Endothelial cell of umbilical vein (primary cell): ENCODE results near the gene LCNL1. TPM values are rescaled to one million over a fixed set of nuclear protein-coding genes. Genes with fewer than 3 reads are reported as not detected.

ENCODE experiments used
- BruUV-seq: library from RNA; stranded (reverse); fragments of 400-500 nt; replicated peaks from 2 replicates; lab custom pipeline; 2021; lab: Mats Ljungman, UMichigan
- CTCF ChIA-PET: fragments of 300-600, 350-600 bp; sonication (Branson Sonifier 250); formaldehyde crosslinking; loops from one replicate; lab custom pipeline; 2021; ENCODE audit warnings: antibody characterized with exemption, inconsistent platforms; lab: Charles Lee
- POLR2A ChIA-PET: fragments of 300-600, 350-600 bp; sonication (Branson Sonifier 250); formaldehyde crosslinking; loops from one replicate; lab custom pipeline; 2021; ENCODE audit warnings: antibody characterized with exemption, inconsistent platforms; lab: Charles Lee
- DNase-seq: peaks from one replicate; pipeline ENCODE4 v3.0.0-alpha.2; 2011; ENCODE audit warnings: low read depth, low spot score
- FAIRE-seq: peaks from 2 replicates; lab custom pipeline; 2011; peaks lifted over from hg19 to GRCh38; lab: Jason Lieb, UNC
- H2AFZ ChIP-seq: 2 replicates; pipeline ENCODE4 v1.6.0; 2012; ENCODE audit warnings: low read depth, low read length, control low read depth, inconsistent platforms
- H3K27ac ChIP-seq: 2 replicates; pipeline ENCODE4 v1.5.1; 2011; ENCODE audit warnings: low read depth, mild to moderate bottlenecking, control low read depth, low read length, moderate library complexity; ENCODE audit not compliant: insufficient read depth
- H3K27me3 ChIP-seq, 2 experiments: 2 replicates each; pipeline versions ENCODE4 v1.6.0 to v1.6.1; 2011; ENCODE audit warnings: low read length in 2 of 2, mixed read lengths in 1 of 2; ENCODE audit not compliant: control insufficient read depth in 2 of 2, insufficient read depth in 2 of 2
- H3K36me3 ChIP-seq, 2 experiments: 2 replicates in 1 of 2; 3 replicates in 1 of 2; pipeline ENCODE4 v1.5.1; 2011; ENCODE audit warnings: low read length in 2 of 2, mild to moderate bottlenecking in 1 of 2, moderate library complexity in 1 of 2; ENCODE audit not compliant: control insufficient read depth in 2 of 2, insufficient read depth in 2 of 2; ENCODE audit errors: extremely low read depth in 1 of 2
- H3K4me1 ChIP-seq: 3 replicates; pipeline ENCODE4 v1.5.1; 2011; ENCODE audit warnings: mild to moderate bottlenecking, low read length; ENCODE audit not compliant: control insufficient read depth, insufficient read depth; ENCODE audit errors: extremely low read depth
- H3K4me2 ChIP-seq: 2 replicates; pipeline ENCODE4 v1.6.1; 2011; ENCODE audit warnings: low read length, control low read depth, mixed read lengths; ENCODE audit not compliant: insufficient read depth
- H3K4me3 ChIP-seq, 3 experiments: fragments of 200-600 bp in 1 of 3; sonication (generic), shearing (Covaris generic) in 1 of 3; replicated peaks in 1 of 3; 2 replicates each; pipeline ENCODE4 v1.5.1; 2011 to 2016; ENCODE audit warnings: control low read depth in 3 of 3, low read length in 3 of 3, mild to moderate bottlenecking in 2 of 3, inconsistent platforms in 1 of 3, low read depth in 1 of 3, moderate library complexity in 1 of 3; ENCODE audit not compliant: insufficient read depth in 1 of 3
- H3K79me2 ChIP-seq: 2 replicates; pipeline ENCODE4 v1.6.0; 2012; ENCODE audit warnings: low read length, inconsistent platforms; ENCODE audit not compliant: control insufficient read depth, insufficient read depth
- H3K9ac ChIP-seq: replicated peaks from 2 replicates; pipeline ENCODE3; 2011; ENCODE audit warnings: low read length, control low read depth; ENCODE audit not compliant: insufficient read depth; ENCODE audit errors: extremely low read depth
- H3K9me1 ChIP-seq: replicated peaks from 3 replicates; pipeline ENCODE4 v1.6.0; 2011; ENCODE audit warnings: mild to moderate bottlenecking, low read length; ENCODE audit not compliant: control insufficient read depth, insufficient read depth; ENCODE audit errors: extremely low read depth
- H3K9me3 ChIP-seq: replicated peaks from 2 replicates; pipeline ENCODE4 v1.5.1; 2012; ENCODE audit warnings: low read length, inconsistent platforms; ENCODE audit not compliant: control insufficient read depth, insufficient read depth
- H4K20me1 ChIP-seq: replicated peaks from 2 replicates; pipeline ENCODE3; 2011; ENCODE audit warnings: mild to moderate bottlenecking, low read length; ENCODE audit not compliant: control insufficient read depth, insufficient read depth; ENCODE audit errors: extremely low read depth
- EZH2 ChIP-seq: IDR thresholded peaks from 2 replicates; pipeline ENCODE4 v1.6.1; 2012; ENCODE audit warnings: borderline replicate concordance, low read depth, mild to moderate bottlenecking, moderate library complexity, low read length, inconsistent platforms; ENCODE audit not compliant: severe bottlenecking
- FOS ChIP-seq: IDR thresholded peaks from 2 replicates; pipeline ENCODE4 v1.6.1; 2011; ENCODE audit warnings: mild to moderate bottlenecking, low read length, moderate library complexity, borderline replicate concordance; ENCODE audit not compliant: insufficient read depth
- MAX ChIP-seq: IDR thresholded peaks from 2 replicates; pipeline ENCODE4 v1.6.1; 2011; ENCODE audit not compliant: insufficient read depth, insufficient read length
- MYC ChIP-seq: IDR thresholded peaks from one replicate; pipeline ENCODE4 v1.6.1; 2011; ENCODE audit warnings: mild to moderate bottlenecking, low read depth, low read length
- POLR2A ChIP-seq: IDR thresholded peaks from 2 replicates; pipeline ENCODE4 v1.6.1; 2012; ENCODE audit warnings: low read depth, mild to moderate bottlenecking, control low read depth, low read length
- POLR2AphosphoS5 ChIP-seq: IDR thresholded peaks from 2 replicates; pipeline ENCODE4 v1.6.1; 2012; ENCODE audit warnings: low read depth, mild to moderate bottlenecking, control low read depth, low read length, moderate library complexity; ENCODE audit not compliant: insufficient read depth
- dilution Hi-C: fragments of 300-500 bp; cut with MboI; formaldehyde crosslinking; loops from one replicate; pipeline ENCODE4 v1.15.0; 2019; ENCODE audit warnings: low sequenced_read_pairs; ENCODE audit not compliant: extremely low pct_ligation_motif_present
- intact Hi-C: fragments of 100-400 bp; cut with micrococcal nuclease; formaldehyde crosslinking; loops from one replicate; pipeline ENCODE4 v1.10.0; 2022
- polyA plus RNA-seq, 4 experiments: library from polyadenylated mRNA; depleted of rRNA in 3 of 4; stranded (reverse) in 3 of 4; unstranded in 1 of 4; fragments of >200 nt; gene quantifications; 2 replicates each; pipeline versions ENCODE4 v1.2.1 to v1.2.3, GENCODE V29; 2011 to 2012; ENCODE audit warnings: missing spikeins in 1 of 4
- total RNA-seq: library from RNA; stranded (reverse); gene quantifications from 2 replicates; pipeline ENCODE4 v1.2.3, GENCODE V29; 2021

Gene LCNL1
- total and polyA plus RNA-seq, 2 donors (not counting 3 experiments of a cell fraction or from before 2014, with no cell fraction given), result not detected

- CTCF ChIA-PET, result interaction anchor here (0.8 to 1.0 kb wide), 3 partner anchors 42 to 85 kb away, joined by 4 to 6 read pairs (median 5); partner anchors contain the start of gene PAXX
- H3K27me3 ChIP-seq, result no peaks in the 10 kb centered on the region
- intact Hi-C loops, result loop anchor here (2.0 to 5.0 kb wide), 2 partner anchors 29 to 42 kb away; partner anchors contain the start of gene PAXX
- peak; percentile 93 for DNase-seq
- H2AFZ ChIP-seq, result peak overlapping the region; percentile 83
- TF ChIP-seq FOS (no peak), POLR2A (peak; percentile 57), POLR2AphosphoS5 (peak; percentile 53), EZH2 (no peak), MAX (peak; percentile 98), MYC (no peak)
- POLR2A ChIA-PET, result interaction anchor here (0.6 kb wide), 1 partner anchor 28 kb away, joined by 7 read pairs; no protein-coding TSS in a partner anchor
- H3K36me3 ChIP-seq, result no peaks in the 10 kb centered on the region
- peak; percentile 89 for FAIRE-seq
- H4K20me1 ChIP-seq, result no peaks in the 10 kb centered on the region
- peak overlapping the region; percentile 25 for H3K9ac ChIP-seq
- no peak overlapping the region for H3K27ac ChIP-seq
- no peaks in the 10 kb centered on the region for H3K79me2 ChIP-seq
- no peaks in the 10 kb centered on the region for H3K9me3 ChIP-seq
- peak overlapping the region; percentile 4 to 77 (median 9) for H3K4me3 ChIP-seq
- no peaks in the 10 kb centered on the region for H3K9me1 ChIP-seq
- BruUV-seq, result no TSS peak
- peak overlapping the region; percentile 54 for H3K4me2 ChIP-seq
- dilution Hi-C loops, result loop anchor here (25.0 kb wide), 1 partner anchor 138 kb away; the partner anchor contains the start of gene RABL6
- peaks cover 5% of the 10 kb centered on the region for H3K4me1 ChIP-seq
Measured at GRCh38 chr9:136949817-136950655, 32.8 kb upstream of the LCNL1 start.
